Activated CD8-positive, alpha-beta T cell treated with anti-CD3 and anti-CD28 coated beads, Interleukin-2, amount 10 ng/mL, durations not matched to agents 7 days and 5 days (primary cell): ENCODE measurements around the gene ANKRD33B. TPM values are rescaled to one million over a fixed set of nuclear protein-coding genes. Genes with fewer than 3 reads are reported as not detected.
A peak's percentile ranks its signal among the peaks of the same experiment; 100 is the strongest.

Source experiments
- ATAC-seq: fragments of 150-1000 bp; cut with Tn5 transposase; one replicate; pipeline ENCODE4 v1.10.0; 2021; ENCODE audit warnings: moderate library complexity
- CTCF ChIA-PET: fragments of 350-600 bp; sonication (Branson Sonifier 250); formaldehyde crosslinking; loops from one replicate; lab custom pipeline; 2021; ENCODE audit warnings: antibody characterized with exemption; lab: Charles Lee
- POLR2A ChIA-PET: fragments of 350-600 bp; sonication (Branson Sonifier 250); formaldehyde crosslinking; loops from one replicate; lab custom pipeline; 2021; ENCODE audit warnings: antibody characterized with exemption; lab: Charles Lee
- DNase-seq: peaks from one replicate; pipeline ENCODE4 v3.0.0-alpha.2; 2020
- H3K27ac Mint-ChIP-seq: one replicate; pipeline ENCODE4 v1.8.0; 2021; ENCODE audit warnings: mild to moderate bottlenecking, mixed read lengths
- H3K27me3 Mint-ChIP-seq: one replicate; pipeline ENCODE4 v1.8.0; 2021; ENCODE audit warnings: low read depth, mixed read lengths
- H3K36me3 Mint-ChIP-seq: one replicate; pipeline ENCODE4 v1.8.0; 2021; ENCODE audit warnings: low read depth, mixed read lengths
- H3K4me1 Mint-ChIP-seq: one replicate; pipeline ENCODE4 v1.8.0; 2021; ENCODE audit warnings: low read depth, mixed read lengths
- H3K4me3 Mint-ChIP-seq: one replicate; pipeline ENCODE4 v1.8.0; 2021; ENCODE audit warnings: mild to moderate bottlenecking, mixed read lengths
- H3K9me3 Mint-ChIP-seq: one replicate; pipeline ENCODE4 v1.8.0; 2022; ENCODE audit warnings: mixed read lengths; ENCODE audit not compliant: insufficient read depth
- total RNA-seq, 2 experiments: library from RNA; stranded (reverse); gene quantifications; one replicate each; pipeline ENCODE4 v1.2.3, GENCODE V29; 2021

ANKRD33B gene
- total RNA-seq, 2 experiments from 2014 or later, result 4.6 to 5.5 TPM

DNA sequence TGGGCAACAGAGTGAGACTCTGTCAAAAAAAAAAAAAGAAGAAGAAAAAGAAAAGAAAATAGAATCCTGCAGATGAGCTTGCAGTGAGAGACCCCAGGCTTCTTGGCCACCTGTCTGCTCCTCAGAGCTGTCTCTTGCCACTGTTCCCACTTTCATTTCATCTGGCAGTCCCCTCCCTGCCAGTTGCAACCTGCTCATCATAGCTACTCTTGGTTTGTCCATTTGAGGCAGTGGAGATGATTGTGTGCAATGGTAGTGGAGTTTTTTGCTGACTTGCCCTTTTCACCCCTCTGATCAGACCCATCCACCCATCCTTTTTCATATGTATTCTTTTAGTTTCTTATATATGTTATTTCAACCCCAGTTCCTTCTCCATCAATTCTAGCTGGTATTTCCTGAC lies 28.7 kb downstream of the ANKRD33B start:
- no peak for DNase-seq
- no peak for ATAC-seq
- H3K9me3 Mint-ChIP-seq, result no peaks in the 10 kb centered on the region
- CTCF ChIA-PET, result interaction anchor here (1.2 to 4.0 kb wide), 3 partner anchors 16 to 97 kb away, joined by 4 to 13 read pairs (median 6); no protein-coding TSS in a partner anchor
- H3K27me3 Mint-ChIP-seq, result no peaks in the 10 kb centered on the region
- POLR2A ChIA-PET, result no interaction called here
- H3K36me3 Mint-ChIP-seq, result peaks cover 18% of the 10 kb centered on the region
- H3K27ac Mint-ChIP-seq, result no peak overlapping the region
- H3K4me3 Mint-ChIP-seq, result no peak overlapping the region
- peaks cover 30% of the 10 kb centered on the region for H3K4me1 Mint-ChIP-seq

DNA sequence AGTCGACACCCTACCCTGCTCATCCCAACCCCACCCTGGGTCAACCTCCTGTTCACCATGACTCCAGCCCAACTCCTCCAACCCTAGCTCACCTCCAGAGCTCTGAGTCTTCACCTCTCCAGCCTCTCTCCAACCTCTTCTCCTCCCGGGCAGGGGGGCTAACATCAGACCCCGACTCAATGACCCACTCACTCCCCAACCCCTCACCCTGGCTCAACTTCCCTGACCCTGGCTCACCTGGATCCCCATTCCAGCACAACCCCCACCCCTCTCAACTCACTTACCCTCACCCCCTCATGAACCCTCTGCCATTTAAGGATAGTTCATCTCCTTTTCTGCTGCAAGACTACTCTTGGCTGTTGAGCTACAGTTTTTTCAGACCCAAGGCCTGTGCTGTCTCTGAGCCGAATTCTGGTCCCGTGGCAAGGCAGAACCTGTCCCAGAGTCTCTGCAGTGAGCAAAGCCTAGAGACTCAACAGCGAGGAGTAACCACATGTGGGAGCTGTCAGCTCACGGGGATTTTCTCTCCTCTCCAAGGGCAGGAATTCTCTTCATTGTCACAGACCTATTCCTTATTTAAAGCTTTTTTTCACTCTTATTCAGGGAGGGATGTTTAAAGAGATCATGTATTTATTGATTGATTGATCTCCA lies 29.8 kb downstream of the ANKRD33B start:
- Mint-ChIP-seq H3K36me3 (peaks cover 18% of the 10 kb centered on the region), H3K4me3 (no peak overlapping the region), H3K27ac (no peak overlapping the region), H3K9me3 (no peaks in the 10 kb centered on the region), H3K27me3 (no peaks in the 10 kb centered on the region), H3K4me1 (peaks cover 30% of the 10 kb centered on the region)
- DNase-seq (no peak), ATAC-seq (no peak)
- ChIA-PET POLR2A (no interaction called here), CTCF (interaction anchor here (1.2 to 4.0 kb wide), 3 partner anchors 17 to 96 kb away, joined by 4 to 13 read pairs (median 6); no protein-coding TSS in a partner anchor)

DNA sequence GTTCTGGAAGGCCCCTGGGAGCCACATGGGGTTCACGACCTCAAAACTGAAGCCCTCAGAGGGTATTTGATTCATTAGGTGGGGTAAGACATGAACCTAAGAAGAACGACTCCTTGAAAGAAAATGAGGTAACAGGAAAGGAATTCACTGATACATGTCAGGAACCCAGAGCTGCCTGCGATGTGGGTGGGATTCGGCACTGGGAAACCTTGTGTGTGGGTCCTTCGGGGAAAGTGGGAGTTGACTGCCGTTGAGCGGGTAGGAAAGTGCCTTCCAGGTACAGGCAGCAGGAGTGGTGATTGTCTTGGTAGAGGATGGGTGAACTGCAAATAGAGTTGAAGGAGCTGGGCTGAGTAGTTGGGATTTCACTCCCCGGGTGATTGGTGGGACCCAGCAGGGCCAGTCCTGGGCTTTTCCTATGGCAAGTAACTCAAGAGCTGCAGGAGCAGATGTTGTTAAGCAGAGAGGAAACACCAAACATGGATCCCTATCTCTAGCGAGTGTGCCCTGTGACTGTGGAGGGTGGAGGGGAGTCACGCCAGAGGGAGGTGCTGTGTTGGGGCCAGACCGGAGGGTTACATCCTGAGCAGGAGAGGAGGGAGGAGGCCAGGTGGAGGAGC lies 30.8 kb downstream of the ANKRD33B start:
- Mint-ChIP-seq H3K27me3 (no peaks in the 10 kb centered on the region), H3K4me1 (peaks cover 26% of the 10 kb centered on the region), H3K9me3 (peaks cover 3% of the 10 kb centered on the region), H3K36me3 (peaks cover 9% of the 10 kb centered on the region), H3K27ac (no peak overlapping the region), H3K4me3 (no peak overlapping the region)
- ChIA-PET CTCF (interaction anchor here (4.0 kb wide), 1 partner anchor 33 kb away, joined by 13 read pairs; no protein-coding TSS in a partner anchor), POLR2A (no interaction called here)
- no peak for ATAC-seq
- no peak for DNase-seq

DNA sequence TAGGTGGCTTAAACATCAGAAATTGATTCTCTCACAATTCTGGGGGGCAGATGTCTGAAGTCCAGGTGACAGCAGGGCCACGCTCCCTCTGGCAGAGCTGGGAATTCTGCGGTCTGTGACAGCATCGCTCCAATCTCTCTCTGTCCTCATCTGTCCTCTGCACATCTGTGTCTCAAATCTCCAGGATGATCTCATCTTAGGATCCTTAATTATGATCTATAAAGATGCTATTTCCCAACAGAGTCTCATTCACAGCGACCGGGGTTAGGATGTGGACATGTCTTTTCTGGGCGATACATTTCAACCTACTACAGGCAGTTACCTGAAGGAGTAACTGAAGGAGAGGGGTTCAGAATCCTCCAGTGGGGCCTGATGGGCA lies 31.4 kb downstream of the ANKRD33B start:
- POLR2A ChIA-PET, result no interaction called here
- H3K27me3 Mint-ChIP-seq, result no peaks in the 10 kb centered on the region
- CTCF ChIA-PET, result interaction anchor here (4.0 kb wide), 1 partner anchor 32 kb away, joined by 13 read pairs; no protein-coding TSS in a partner anchor
- H3K4me3 Mint-ChIP-seq, result no peak overlapping the region
- ATAC-seq (no peak), DNase-seq (no peak)
- no peak overlapping the region for H3K27ac Mint-ChIP-seq
- H3K4me1 Mint-ChIP-seq, result peaks cover 27% of the 10 kb centered on the region
- H3K36me3 Mint-ChIP-seq, result peaks cover 9% of the 10 kb centered on the region
- peaks cover 3% of the 10 kb centered on the region for H3K9me3 Mint-ChIP-seq

DNA sequence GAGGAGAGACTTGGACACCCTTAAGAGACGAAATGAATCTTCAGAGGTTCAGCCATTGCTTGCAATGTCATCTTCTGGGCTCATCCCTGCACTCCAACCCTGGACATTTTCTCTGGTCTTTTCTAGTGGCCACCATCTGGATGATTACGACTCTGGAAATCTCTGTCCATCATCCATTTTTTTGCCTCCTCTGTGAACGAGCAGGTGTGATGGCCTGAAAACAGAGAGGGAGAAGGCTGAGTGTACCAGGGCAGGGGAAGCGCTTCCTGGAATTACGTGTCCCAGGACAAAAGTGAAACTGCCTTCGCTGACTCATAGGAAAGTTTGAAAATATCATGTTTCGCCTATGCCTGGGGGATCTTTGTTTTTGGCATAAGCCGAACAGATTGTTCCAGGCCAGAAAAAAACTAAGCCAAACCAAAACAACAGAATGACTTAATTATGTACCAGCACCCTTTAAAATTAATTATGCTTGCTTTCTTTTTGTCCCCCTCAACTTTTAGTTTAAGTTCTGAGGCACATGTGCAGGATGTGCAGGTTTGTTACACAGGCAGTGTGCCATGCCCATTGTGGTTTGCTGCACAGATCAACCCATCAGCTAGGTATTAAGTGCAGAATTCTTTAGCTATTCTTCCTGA lies 31.9 kb downstream of the ANKRD33B start:
- Mint-ChIP-seq H3K9me3 (peaks cover 3% of the 10 kb centered on the region), H3K4me1 (peaks cover 29% of the 10 kb centered on the region), H3K4me3 (peak overlapping the region; percentile 20), H3K27me3 (no peaks in the 10 kb centered on the region), H3K27ac (peak overlapping the region; percentile 45), H3K36me3 (peaks cover 9% of the 10 kb centered on the region)
- peak; percentile 77 for ATAC-seq
- CTCF ChIA-PET, result interaction anchor here (1.2 kb wide), 1 partner anchor 18 kb away, joined by 3 read pairs; no protein-coding TSS in a partner anchor
- DNase-seq, result peak; percentile 39
- POLR2A ChIA-PET, result no interaction called here

DNA sequence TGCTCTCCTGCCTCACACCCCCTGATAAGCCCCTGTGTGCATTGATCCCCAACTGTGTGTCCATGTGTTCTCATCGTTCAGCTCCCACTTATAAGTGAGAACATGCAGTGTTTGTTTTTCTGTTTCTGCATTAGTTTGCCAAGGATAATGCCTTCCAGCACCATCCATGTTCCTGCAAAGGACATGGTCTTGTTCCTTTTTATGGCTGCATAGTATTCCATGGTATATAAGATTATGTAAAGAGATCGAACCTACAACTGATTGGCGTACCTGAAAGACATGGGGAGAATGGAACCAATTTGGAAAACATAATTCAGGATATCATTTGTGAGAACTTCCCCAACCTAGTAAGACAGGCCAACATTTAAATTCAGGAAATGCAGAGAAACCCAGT lies 32.4 kb downstream of the ANKRD33B start:
- CTCF ChIA-PET, result interaction anchor here (1.2 to 1.8 kb wide), 2 partner anchors 17 to 31 kb away, joined by 3 to 6 read pairs; no protein-coding TSS in a partner anchor
- DNase-seq, result no peak
- H3K9me3 Mint-ChIP-seq, result peaks cover 3% of the 10 kb centered on the region
- no peak for ATAC-seq
- peak overlapping the region; percentile 20 for H3K4me3 Mint-ChIP-seq
- peaks cover 32% of the 10 kb centered on the region for H3K4me1 Mint-ChIP-seq
- peak overlapping the region; percentile 45 for H3K27ac Mint-ChIP-seq
- POLR2A ChIA-PET, result no interaction called here
- no peaks in the 10 kb centered on the region for H3K27me3 Mint-ChIP-seq
- H3K36me3 Mint-ChIP-seq, result peaks cover 9% of the 10 kb centered on the region

DNA sequence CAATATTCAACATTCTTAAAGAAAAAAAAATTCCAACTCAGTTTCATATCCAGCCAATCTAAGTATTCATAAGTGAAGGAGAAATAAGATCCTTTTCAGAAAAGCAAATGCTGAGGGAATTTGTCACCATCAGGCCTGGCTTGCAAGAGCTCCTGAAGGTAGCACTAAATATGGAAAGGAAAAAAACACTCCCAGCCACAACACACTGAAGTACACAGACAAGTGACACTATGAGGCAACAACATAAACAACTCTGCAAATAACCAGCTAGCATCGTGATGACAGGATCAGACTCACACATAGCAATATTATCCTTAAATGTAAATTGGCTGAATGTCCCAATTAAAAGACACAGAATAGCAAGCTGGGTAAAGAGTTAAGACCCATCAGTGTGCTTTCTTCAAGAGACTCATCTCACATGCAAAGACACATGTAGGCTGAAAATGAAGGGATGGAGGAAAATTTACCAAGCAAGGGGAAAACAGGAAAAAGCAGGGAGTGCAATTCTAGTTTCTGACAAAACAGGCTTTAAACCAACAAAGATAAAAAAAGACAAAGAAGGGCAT lies 33.1 kb downstream of the ANKRD33B start:
- Mint-ChIP-seq H3K4me1 (peaks cover 33% of the 10 kb centered on the region), H3K4me3 (no peak overlapping the region), H3K36me3 (peaks cover 9% of the 10 kb centered on the region), H3K27me3 (no peaks in the 10 kb centered on the region), H3K9me3 (peaks cover 3% of the 10 kb centered on the region), H3K27ac (no peak overlapping the region)
- ChIA-PET CTCF (interaction anchor here (0.7 to 1.8 kb wide), 3 partner anchors 16 to 30 kb away, joined by 3 to 6 read pairs (median 3); no protein-coding TSS in a partner anchor), POLR2A (no interaction called here)
- ATAC-seq, result no peak
- no peak for DNase-seq

DNA sequence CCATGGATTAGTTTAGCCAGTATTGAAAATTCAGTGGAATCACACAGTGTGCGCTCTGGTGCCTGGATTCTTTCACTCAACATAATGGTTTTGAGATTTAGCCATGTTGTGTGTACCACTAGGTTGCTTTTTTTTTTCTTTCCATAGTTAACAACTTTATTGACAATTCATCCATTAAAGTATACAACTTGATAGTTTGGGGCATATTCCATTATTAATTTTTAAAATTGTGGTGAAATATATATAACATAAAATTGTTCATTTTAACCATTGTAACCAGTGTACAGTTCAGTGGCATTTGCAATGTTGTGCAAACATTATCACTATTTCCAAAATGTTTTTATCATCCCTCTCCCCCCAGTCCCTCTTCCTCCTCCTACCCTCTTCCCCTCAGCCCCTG lies 35.2 kb downstream of the ANKRD33B start:
- ATAC-seq (no peak), DNase-seq (no peak)
- no peaks in the 10 kb centered on the region for H3K27me3 Mint-ChIP-seq
- H3K9me3 Mint-ChIP-seq, result peaks cover 3% of the 10 kb centered on the region
- CTCF ChIA-PET, result no interaction called here
- H3K36me3 Mint-ChIP-seq, result peaks cover 9% of the 10 kb centered on the region
- no peak overlapping the region for H3K4me3 Mint-ChIP-seq
- POLR2A ChIA-PET, result no interaction called here
- H3K4me1 Mint-ChIP-seq, result peaks cover 33% of the 10 kb centered on the region
- no peak overlapping the region for H3K27ac Mint-ChIP-seq

DNA sequence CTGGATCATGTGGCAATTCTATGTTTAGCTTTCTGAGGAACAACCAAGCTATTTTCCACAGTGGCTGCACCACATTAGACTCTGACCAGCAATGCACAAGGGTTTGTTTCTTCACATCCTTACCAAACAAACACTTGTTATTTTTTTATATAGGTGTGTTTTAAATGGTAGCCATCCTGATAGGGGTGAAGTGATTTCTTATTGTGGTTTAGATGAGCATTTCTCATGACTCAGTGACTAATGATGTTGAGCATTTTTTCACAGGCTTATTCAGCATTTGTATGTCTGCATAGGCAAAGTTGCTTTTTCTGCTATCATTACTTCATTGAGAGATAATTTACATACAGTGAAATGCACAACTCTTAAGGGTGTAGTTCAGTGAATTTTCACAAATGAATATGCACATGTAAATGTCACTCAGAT lies 36.0 kb downstream of the ANKRD33B start:
- ChIA-PET CTCF (no interaction called here), POLR2A (no interaction called here)
- Mint-ChIP-seq H3K36me3 (peaks cover 9% of the 10 kb centered on the region), H3K4me1 (peaks cover 28% of the 10 kb centered on the region), H3K4me3 (no peak overlapping the region), H3K9me3 (peaks cover 3% of the 10 kb centered on the region), H3K27ac (no peak overlapping the region), H3K27me3 (no peaks in the 10 kb centered on the region)
- no peak for ATAC-seq
- no peak for DNase-seq

DNA sequence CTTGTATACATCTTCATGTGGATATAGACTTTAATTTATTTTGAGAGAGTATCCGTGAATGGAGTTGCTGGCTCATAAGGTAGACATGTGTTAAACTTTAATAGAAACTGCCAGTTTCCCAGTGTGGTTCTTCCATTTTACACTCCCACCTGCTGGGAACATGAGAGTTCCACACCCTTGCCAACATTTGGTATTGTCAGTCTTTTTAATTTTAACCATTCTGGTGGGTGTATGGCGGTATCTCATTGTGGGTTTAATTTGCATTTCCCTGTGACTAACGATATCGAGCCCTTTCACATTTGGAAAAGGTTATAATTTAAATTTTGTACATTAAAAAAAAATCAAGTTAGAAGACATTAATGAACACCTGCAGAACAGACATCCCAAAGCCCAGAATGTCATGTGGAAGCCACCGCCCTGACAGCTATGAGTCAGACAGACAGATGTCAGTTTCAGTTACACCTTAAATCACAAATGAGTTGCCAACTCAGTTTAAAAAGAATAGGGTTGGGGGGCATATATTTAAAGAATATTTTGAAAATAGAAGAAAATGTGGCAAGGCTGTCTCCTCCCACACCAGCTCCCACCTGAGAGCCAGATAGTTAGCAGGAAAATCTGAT lies 36.9 kb downstream of the ANKRD33B start:
- no peak overlapping the region for H3K4me3 Mint-ChIP-seq
- H3K27ac Mint-ChIP-seq, result no peak overlapping the region
- CTCF ChIA-PET, result interaction anchor here (1.7 kb wide), 1 partner anchor 27 kb away, joined by 7 read pairs; no protein-coding TSS in a partner anchor
- no peaks in the 10 kb centered on the region for H3K27me3 Mint-ChIP-seq
- DNase-seq, result no peak
- H3K4me1 Mint-ChIP-seq, result peaks cover 19% of the 10 kb centered on the region
- H3K36me3 Mint-ChIP-seq, result peaks cover 9% of the 10 kb centered on the region
- H3K9me3 Mint-ChIP-seq, result peaks cover 3% of the 10 kb centered on the region
- ATAC-seq, result no peak
- POLR2A ChIA-PET, result no interaction called here
